ENCODE results near the gene GSTM5.
A peak's percentile ranks its signal among the peaks of the same experiment; 100 is the strongest.
"Not testable (repeated sequence)": the region's sequence is repeated elsewhere in the genome, so short reads cannot be mapped to it uniquely, and the experiment has no call there.

The GSTM5 gene

GRCh38 chr1:109732390-109732881 is 20.4 kb downstream of the GSTM5 start:
- no peak for DNase-seq

DNA sequence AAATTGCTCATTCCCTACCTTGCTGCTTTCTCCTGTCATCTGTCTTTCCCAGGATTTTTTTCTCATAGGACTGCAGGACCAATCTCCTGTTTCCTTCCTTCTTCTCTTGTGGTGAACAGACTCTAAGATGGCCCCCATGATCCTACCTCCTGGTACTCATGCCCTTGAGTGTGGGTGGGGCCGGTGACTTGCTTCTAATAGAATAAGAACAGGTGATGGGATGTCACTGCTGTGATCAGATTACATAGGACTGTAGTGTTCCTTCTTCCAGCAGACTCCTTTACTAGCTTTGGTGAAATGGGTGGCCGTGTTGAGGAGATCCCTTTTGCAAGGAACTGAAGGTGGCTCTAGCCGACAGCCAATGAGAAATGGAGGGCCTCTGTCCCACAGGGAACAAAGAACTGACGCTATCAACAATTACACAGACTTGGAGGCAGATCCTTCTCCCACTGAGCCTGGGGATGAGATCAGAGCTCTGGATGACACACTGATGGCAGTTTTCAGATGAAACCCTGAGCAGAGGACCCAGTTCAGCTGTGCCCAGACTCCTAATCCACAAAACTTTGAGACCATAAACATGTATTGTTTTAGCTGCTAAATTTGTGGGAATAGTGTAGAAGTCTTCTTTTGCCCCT is 21.3 kb downstream of the GSTM5 start:
- DNase-seq, result no peak

- peak; percentile 85 for DNase-seq
These were observed 27.9 kb downstream of the GSTM5 start for GRCh38 chr1:109739738-109740614.

GRCh38 chr1:109740615-109741373 is 28.7 kb downstream of the GSTM5 start, which contains the start of gene GSTM3:
TSS of gene GSTM3 (minus strand) at chr1:109741038. CDS start at chr1:109740287, 751 bp downstream.
- DNase-seq, result no peak

- DNase-seq, result not testable (repeated sequence)
These were observed 36.3 kb downstream of the GSTM5 start for GRCh38 chr1:109748311-109748710.

DNA sequence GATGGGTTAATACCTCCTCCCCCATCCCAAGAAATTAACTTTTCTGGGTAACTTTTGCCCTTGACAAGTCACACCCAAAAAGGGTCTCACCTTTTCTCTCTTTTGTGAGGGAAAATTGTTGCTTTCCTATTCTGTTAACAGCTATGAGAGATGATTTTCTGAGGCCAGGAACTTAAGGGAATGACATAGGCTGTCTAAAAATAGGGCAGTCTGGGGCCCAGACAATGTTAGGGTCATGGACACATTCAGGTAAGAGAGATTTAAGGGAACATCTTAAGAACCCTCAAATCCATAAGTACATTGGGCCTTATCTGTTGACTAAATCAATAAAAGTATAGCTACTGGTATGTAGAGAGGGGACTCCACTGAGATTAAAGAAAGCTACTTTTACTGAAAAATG is 37.2 kb downstream of the GSTM5 start:
- DNase-seq, result no peak

- no peak for DNase-seq
These were observed 38.3 kb downstream of the GSTM5 start for GRCh38 chr1:109750241-109750882.

- DNase-seq, result no peak
These were observed 38.9 kb downstream of the GSTM5 start for GRCh38 chr1:109750920-109751319.

- DNase-seq, result no peak
These were observed 39.6 kb downstream of the GSTM5 start for GRCh38 chr1:109751531-109752260.

- DNase-seq, result no peak
These were observed 42.7 kb downstream of the GSTM5 start for GRCh38 chr1:109754738-109755137.

- DNase-seq, result not testable (repeated sequence)
These were observed 44.3 kb downstream of the GSTM5 start for GRCh38 chr1:109756325-109756724.

DNA sequence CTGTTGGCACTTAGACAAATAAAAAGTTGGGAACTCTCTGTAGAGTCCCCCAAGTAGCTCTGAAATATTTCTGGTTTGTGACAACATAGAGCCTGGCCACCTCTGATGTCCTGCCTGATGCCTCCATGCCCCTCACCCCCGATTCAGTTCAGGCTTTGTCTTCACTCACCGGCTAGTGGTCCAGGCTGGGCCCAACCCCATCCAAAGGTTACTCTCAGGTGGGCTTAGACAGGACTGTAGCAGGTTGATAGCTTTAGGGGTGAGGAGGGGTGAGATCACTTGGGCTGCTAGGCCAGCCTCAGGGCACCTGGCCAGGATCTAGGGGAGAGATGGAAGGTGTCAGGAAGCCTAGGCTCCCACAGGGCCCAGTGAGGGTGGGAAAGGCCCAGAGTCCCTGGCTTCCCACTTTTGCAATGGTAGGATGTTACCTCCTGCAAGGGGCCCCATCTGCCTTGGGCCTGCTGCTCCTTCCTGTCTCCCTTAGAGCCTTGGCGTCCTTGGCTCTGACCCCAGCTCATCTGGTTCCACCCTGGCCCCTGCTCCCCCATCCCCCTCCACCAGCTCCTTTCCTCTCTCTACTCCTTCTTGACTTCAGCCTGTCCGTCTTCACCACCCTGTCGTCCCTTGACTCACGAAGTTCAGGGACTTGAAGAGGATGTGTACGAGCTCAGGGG is 44.9 kb downstream of the GSTM5 start:
- no peak for DNase-seq

- no peak for DNase-seq
These were observed 46.1 kb downstream of the GSTM5 start for GRCh38 chr1:109757936-109758786.

- no peak for DNase-seq
These were observed 47.7 kb downstream of the GSTM5 start for GRCh38 chr1:109759513-109760334.

GRCh38 chr1:109760581-109761226 is 48.7 kb downstream of the GSTM5 start:
- no peak for DNase-seq

- no peak for DNase-seq
These were observed 49.4 kb downstream of the GSTM5 start for GRCh38 chr1:109761227-109762038.

DNA sequence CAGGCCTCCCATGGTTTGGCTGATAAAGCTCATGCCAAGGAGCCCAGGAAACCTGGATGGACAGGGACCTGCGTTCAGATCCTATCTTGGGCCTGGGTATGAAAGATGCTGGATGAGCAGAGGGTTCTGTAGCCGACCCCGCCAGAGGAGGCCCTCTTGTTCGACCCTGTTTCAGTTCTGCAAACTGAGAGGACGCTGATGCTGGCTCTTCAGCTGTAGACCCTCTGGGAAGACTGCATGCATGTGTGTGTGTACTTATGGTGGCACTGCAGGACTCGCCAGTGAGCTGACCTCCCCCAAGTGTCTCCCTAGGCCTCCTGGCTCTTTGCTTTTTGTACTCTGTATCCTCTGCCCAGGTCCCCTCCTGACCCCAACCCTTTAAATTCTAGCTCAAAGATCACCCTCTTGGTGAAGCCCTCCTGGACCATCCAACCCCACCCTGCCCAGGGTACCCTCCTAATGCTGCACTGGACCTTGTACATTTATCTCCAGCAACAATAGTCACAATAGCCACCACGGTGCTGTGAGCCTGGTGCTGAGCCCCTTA is 50.1 kb downstream of the GSTM5 start:
- no peak for DNase-seq

All from CD4-positive, alpha-beta T cell treated with Interferon gamma for 1 hour (primary cell).